ENCODE results near the gene MFRP.

Gene MFRP

GRCh38 chr11:119306373-119306890 lies 40.1 kb downstream of the MFRP start:
- H3K9me3 ChIP-seq (ENCODE audit: insufficient read depth, low read length): no peaks in the 10 kb centered on the region
- H3K4me2 ChIP-seq (ENCODE audit: low read depth, low read length, poor library complexity, severe bottlenecking): no peak overlapping the region
- H3K9me2 ChIP-seq (replicated peaks; ENCODE audit: insufficient read depth, low read length): no peaks in the 10 kb centered on the region
- H3K79me2 ChIP-seq (ENCODE audit: insufficient read depth, low read length): no peaks in the 10 kb centered on the region
- no peak for TF ChIP-seq EZH2phosphoT487 (conservative IDR thresholded peaks at IDR 0.05; ENCODE audit: low read length)
- no peak for TF ChIP-seq CTCF (IDR thresholded peaks at IDR 0.05; ENCODE audit: insufficient read depth, low read length, poor library complexity, severe bottlenecking)
- no peak overlapping the region for H3K4me3 ChIP-seq (ENCODE audit: insufficient read depth, low read length, poor library complexity, severe bottlenecking)
- no peaks in the 10 kb centered on the region for H4K20me1 ChIP-seq (ENCODE audit: low read depth, low read length)
- H3K9ac ChIP-seq (ENCODE audit: low read length): no peak overlapping the region
- H3F3A ChIP-seq (ENCODE audit: insufficient read depth): no peaks in the 10 kb centered on the region
- H3K27me3 ChIP-seq (ENCODE audit: low read length): no peaks in the 10 kb centered on the region
- peaks cover 6% of the 10 kb centered on the region; the same call in 1 of the 2 replicates for H3K36me3 ChIP-seq (ENCODE audit: low read length)
- no peak overlapping the region for H2AFZ ChIP-seq (ENCODE audit: low read depth, low read length, severe bottlenecking)
- no peak overlapping the region for H3K27ac ChIP-seq (ENCODE audit: low read depth, low read length)

- Histone ChIP-seq H3K9me2 (replicated peaks; ENCODE audit: insufficient read depth, low read length) (no peaks in the 10 kb centered on the region), H3K79me2 (ENCODE audit: insufficient read depth, low read length) (no peaks in the 10 kb centered on the region), H3K9ac (ENCODE audit: low read length) (no peak overlapping the region), H3K36me3 (ENCODE audit: low read length) (peaks cover 6% of the 10 kb centered on the region; the same call in 1 of the 2 replicates), H3K9me3 (ENCODE audit: insufficient read depth, low read length) (no peaks in the 10 kb centered on the region), H3K4me2 (ENCODE audit: low read depth, low read length, poor library complexity, severe bottlenecking) (no peak overlapping the region), H3F3A (ENCODE audit: insufficient read depth) (no peaks in the 10 kb centered on the region), H2AFZ (ENCODE audit: low read depth, low read length, severe bottlenecking) (no peak overlapping the region), H3K27ac (ENCODE audit: low read depth, low read length) (no peak overlapping the region), H4K20me1 (ENCODE audit: low read depth, low read length) (no peaks in the 10 kb centered on the region), H3K27me3 (ENCODE audit: low read length) (no peaks in the 10 kb centered on the region), H3K4me3 (ENCODE audit: insufficient read depth, low read length, poor library complexity, severe bottlenecking) (no peak overlapping the region)
- TF ChIP-seq EZH2phosphoT487 (conservative IDR thresholded peaks at IDR 0.05; ENCODE audit: low read length) (no peak), CTCF (IDR thresholded peaks at IDR 0.05; ENCODE audit: insufficient read depth, low read length, poor library complexity, severe bottlenecking) (no peak)
These were observed 40.7 kb downstream of the MFRP start for GRCh38 chr11:119305556-119306372.

DNA sequence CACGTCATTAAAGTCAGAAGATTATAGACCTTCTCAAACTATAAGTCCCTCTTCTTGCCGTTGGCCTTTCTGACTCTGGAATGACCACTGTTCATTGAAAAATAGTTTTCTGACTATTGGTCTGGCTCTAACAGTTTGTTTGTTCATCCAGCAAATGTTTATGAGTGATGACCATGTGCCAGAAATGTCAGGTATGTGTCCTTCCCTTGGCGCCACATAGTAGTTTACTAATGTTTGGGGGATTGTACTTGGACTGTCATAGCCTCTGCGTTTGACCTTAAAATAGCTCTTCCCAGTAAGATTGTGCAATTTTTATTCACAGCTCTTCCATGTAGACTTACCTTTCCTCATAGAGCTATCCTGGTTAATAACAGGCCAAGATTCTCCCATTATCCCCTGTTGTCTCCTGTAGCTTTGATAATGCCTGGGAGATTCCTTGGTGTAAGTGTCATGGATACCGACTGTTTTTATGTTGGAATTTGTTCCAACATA lies 43.2 kb downstream of the MFRP start:
- H3K27me3 ChIP-seq (ENCODE audit: low read length): no peaks in the 10 kb centered on the region
- no peak overlapping the region for H3K4me3 ChIP-seq (ENCODE audit: insufficient read depth, low read length, poor library complexity, severe bottlenecking)
- H3K27ac ChIP-seq (ENCODE audit: low read depth, low read length): no peak overlapping the region
- H4K20me1 ChIP-seq (ENCODE audit: low read depth, low read length): no peaks in the 10 kb centered on the region
- H3K79me2 ChIP-seq (ENCODE audit: insufficient read depth, low read length): no peaks in the 10 kb centered on the region
- H3K9me3 ChIP-seq (ENCODE audit: insufficient read depth, low read length): no peaks in the 10 kb centered on the region
- H3K9me2 ChIP-seq (replicated peaks; ENCODE audit: insufficient read depth, low read length): no peaks in the 10 kb centered on the region
- no peak for TF ChIP-seq EZH2phosphoT487 (conservative IDR thresholded peaks at IDR 0.05; ENCODE audit: low read length)
- TF ChIP-seq CTCF (IDR thresholded peaks at IDR 0.05; ENCODE audit: insufficient read depth, low read length, poor library complexity, severe bottlenecking): no peak
- H3K9ac ChIP-seq (ENCODE audit: low read length): no peak overlapping the region
- H2AFZ ChIP-seq (ENCODE audit: low read depth, low read length, severe bottlenecking): no peak overlapping the region
- H3K4me2 ChIP-seq (ENCODE audit: low read depth, low read length, poor library complexity, severe bottlenecking): no peak overlapping the region
- peaks cover 12% of the 10 kb centered on the region; the same call in 1 of the 2 replicates for H3K36me3 ChIP-seq (ENCODE audit: low read length)
- H3F3A ChIP-seq (ENCODE audit: insufficient read depth): no peaks in the 10 kb centered on the region
